Middle frontal gyrus (tissue), 1 donor: ENCODE data around the gene ZNF592.

Experiments used
- DNase-seq: peaks from one replicate; pipeline ENCODE4 v3.0.0-alpha.2; 2015; ENCODE audit warnings: low spot score; ENCODE audit errors: extremely low spot score

ZNF592 gene

GRCh38 chr15:84807228-84807627, 58.8 kb downstream of the ZNF592 start:
- no peak for DNase-seq

- DNase-seq: no peak
These were observed 61.9 kb downstream of the ZNF592 start for GRCh38 chr15:84810073-84810840.

- no peak for DNase-seq
These were observed 62.8 kb downstream of the ZNF592 start for GRCh38 chr15:84811151-84811550.

GRCh38 chr15:84811828-84812227, 63.4 kb downstream of the ZNF592 start:
- DNase-seq: no peak

GRCh38 chr15:84812842-84813241, 64.5 kb downstream of the ZNF592 start:
- DNase-seq: no peak

DNA sequence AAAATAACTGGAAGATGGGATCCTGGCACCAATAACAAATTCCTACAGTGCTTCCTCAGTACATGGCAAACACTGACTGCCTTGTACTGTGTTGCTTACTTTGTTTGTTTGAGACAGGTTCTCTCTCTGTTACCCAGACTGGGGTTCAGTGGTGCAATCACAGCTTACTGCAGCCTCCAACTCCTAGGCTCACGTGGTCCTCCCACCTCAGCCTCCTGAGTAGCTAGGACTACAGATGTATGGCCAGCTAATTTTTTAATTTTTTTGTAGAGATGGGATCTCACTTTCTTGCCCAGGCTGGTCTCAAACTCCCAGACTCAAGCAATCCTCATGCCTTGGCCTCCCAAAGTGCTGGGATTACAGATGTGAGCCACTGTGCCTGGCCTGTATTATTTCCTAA, 65.0 kb downstream of the ZNF592 start:
- no peak for DNase-seq

DNA sequence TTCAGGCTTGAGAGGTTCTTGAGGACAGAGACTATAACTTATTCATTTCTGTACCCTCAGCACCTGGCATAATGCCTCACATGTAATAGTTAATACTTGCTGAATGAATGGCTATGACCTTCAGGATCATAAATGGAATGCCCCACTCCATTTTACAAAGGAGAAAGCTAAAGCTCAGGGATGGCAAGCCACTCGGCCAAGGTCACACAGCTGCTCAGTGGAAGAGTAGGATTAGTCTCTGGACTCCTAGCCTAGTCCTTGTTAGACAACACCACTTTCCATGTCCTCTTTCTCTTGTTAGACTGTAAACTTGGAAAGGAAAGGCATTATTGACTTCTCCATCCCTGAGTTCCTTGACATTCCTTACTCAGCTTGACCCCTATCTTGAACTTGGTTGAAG, 65.5 kb downstream of the ZNF592 start:
- no peak for DNase-seq

DNA sequence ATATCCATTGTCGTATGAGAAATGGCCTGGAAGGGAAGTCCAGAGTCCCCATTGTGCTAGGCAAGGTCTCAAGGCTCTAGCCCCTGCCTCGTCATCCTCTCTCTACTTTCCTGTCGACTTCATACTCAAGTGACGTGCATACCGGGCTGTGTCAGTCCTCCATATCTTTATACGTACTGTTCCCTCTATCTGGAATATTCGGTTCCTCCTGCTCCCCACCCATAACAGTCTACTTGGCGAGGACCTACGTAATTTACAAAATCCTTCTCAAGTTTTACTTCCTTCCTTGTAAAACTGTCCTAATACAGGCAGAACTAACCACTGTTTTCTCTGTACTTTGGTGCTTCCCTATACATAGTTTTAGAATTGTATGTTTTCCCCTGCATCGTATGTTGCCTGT, 66.5 kb downstream of the ZNF592 start:
- DNase-seq: no peak

DNA sequence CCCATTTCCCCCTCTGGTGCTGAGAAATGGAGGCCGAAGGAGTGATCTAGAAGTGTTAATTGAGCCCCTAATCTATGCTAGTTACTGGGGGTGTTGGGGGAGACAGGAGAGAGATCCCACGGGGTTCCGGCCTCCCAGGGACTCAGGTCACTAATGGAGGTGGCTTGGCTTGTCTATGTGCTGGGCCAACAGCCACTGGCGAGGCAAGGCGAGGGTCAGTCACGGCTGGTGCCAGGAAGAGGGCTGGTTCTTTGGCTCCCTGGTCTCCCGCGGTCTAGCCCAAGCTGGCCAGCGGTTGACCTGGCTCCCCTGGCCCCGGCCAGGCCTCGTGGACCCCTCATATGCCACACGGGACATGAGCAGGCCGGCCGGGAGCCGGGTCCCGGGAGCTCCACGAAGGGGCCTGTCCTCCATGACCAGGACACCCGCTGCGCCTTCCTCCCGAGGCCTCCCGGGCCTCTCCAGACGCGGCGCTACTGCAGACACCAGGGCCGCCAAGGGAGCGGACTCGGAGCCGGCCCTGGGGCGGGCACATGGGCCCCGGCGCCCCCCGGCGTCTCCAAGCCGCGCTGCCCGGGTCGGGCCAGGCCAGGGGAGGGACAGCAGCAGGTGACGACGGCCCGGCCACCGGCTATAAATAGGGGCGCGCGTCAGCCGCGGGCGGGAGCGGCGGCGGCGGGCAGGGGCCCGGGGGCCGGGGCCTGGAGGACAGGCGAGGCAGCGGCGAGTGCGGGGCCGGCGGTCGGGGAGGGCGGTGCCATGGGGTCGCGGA, 68.5 kb downstream of the ZNF592 start, which contains the start of gene ALPK3:
Gene ALPK3 (plus strand): TSS at position 663 of the 772 bp plus-strand sequence. CDS start 97 bp downstream, at position 760.
- no peak for DNase-seq

- no peak for DNase-seq
These were observed 69.2 kb downstream of the ZNF592 start for GRCh38 chr15:84817466-84818081.

GRCh38 chr15:84818261-84819131, 70.1 kb downstream of the ZNF592 start:
- DNase-seq: no peak

DNA sequence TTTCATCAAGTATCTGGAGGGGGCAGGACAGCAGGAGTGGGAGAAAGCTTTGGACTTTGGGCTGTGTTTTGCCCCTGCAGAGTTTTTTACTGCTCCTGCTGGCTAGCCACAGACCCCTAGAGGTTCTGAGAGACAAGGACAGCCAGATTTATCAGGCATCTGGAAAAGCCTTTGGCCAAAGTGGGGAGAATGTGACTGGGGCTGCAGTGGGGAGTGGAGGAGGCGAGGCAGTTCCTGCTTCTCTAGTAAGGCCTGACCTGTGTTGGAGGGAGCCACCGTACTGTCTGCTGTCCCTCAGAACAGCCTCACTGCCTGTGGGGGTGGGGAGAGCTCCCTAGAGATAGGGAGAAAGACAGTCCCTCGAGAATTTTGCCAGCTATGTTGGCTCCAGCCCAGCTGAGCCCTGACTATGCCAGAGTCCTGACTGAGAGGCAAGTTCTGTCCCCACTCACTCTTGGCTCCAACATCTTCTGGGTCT, 70.9 kb downstream of the ZNF592 start:
- no peak for DNase-seq

- no peak for DNase-seq
These were observed 71.4 kb downstream of the ZNF592 start for GRCh38 chr15:84819791-84820190.

GRCh38 chr15:84821501-84822021, 73.2 kb downstream of the ZNF592 start:
- no peak for DNase-seq

GRCh38 chr15:84822653-84823281, 74.4 kb downstream of the ZNF592 start:
- no peak for DNase-seq

- DNase-seq: no peak
These were observed 75.0 kb downstream of the ZNF592 start for GRCh38 chr15:84823282-84823878.

- peak; percentile 26 for DNase-seq
These were observed 76.0 kb downstream of the ZNF592 start for GRCh38 chr15:84824260-84825007.

DNA sequence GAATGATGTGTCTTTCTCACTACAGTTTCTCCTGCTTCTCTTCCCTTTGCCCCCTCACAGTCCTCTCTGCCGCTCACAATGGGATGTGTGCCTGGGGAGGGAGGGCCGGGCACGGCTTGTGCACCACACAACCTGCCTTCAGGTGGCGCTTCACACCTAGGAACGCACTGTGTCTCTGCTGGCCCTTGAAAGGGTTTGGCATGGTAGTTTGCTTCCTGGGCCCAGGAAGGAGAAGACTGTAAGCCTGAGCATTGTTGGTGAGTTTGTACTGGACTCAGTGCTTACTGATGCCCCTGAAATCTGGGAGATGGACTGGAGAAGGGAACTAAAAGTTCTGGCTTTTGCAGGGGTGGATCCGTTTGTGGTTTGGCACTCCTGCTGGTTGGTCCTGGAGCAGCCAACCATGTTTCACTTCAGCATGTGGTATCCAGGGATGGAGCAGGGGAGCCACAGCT, 78.0 kb downstream of the ZNF592 start:
- DNase-seq: no peak

- no peak for DNase-seq
These were observed 78.9 kb downstream of the ZNF592 start for GRCh38 chr15:84827246-84827645.
